Glutamatergic neuron (in vitro differentiated cells): ENCODE measurements around the gene JOSD1. TPM values are rescaled to one million over a fixed set of nuclear protein-coding genes. Genes with fewer than 3 reads are reported as not detected.

Experiments
- DNase-seq: peaks from one replicate; pipeline ENCODE4 v3.0.0; 2022
- H3K27ac Mint-ChIP-seq: one replicate; pipeline ENCODE4 v1.8.0; 2020; ENCODE audit warnings: mild to moderate bottlenecking, mixed read lengths, inconsistent platforms; ENCODE audit not compliant: unreplicated experiment
- H3K27me3 Mint-ChIP-seq: one replicate; pipeline ENCODE4 v1.8.0; 2020; ENCODE audit warnings: mild to moderate bottlenecking, moderate library complexity, mixed read lengths, inconsistent platforms; ENCODE audit not compliant: unreplicated experiment
- H3K36me3 Mint-ChIP-seq: one replicate; pipeline ENCODE4 v1.8.0; 2020; ENCODE audit warnings: mild to moderate bottlenecking, mixed read lengths, inconsistent platforms; ENCODE audit not compliant: unreplicated experiment
- H3K4me1 Mint-ChIP-seq: one replicate; pipeline ENCODE4 v1.8.0; 2020; ENCODE audit warnings: mild to moderate bottlenecking, low read depth, mixed read lengths, inconsistent platforms; ENCODE audit not compliant: unreplicated experiment
- H3K4me3 Mint-ChIP-seq: one replicate; pipeline ENCODE4 v1.8.0; 2020; ENCODE audit warnings: mild to moderate bottlenecking, mixed read lengths, inconsistent platforms; ENCODE audit not compliant: unreplicated experiment
- H3K9me3 Mint-ChIP-seq: one replicate; pipeline ENCODE4 v1.8.0; 2020; ENCODE audit warnings: mild to moderate bottlenecking, moderate library complexity, mixed read lengths, inconsistent platforms; ENCODE audit not compliant: unreplicated experiment
- CTCF ChIP-seq: fragments of 200-600 bp; sonication (generic); IDR thresholded peaks from one replicate; pipeline ENCODE4 v1.5.0; 2021; ENCODE audit not compliant: partially characterized antibody, unreplicated experiment
- total RNA-seq: library from RNA; stranded (reverse); fragmentation: NEBNext Ultra II Directional; extraction: Animal tissue kit (Norgen Biotek cat#: 25700); gene quantifications from one replicate; pipeline ENCODE4 v1.2.1, GENCODE V29; 2021; ENCODE audit not compliant: unreplicated experiment

JOSD1 gene
- total RNA-seq, 1 donor from 2014 or later, result 51.0 TPM

GRCh38 chr22:38740116-38740723 is 39.5 kb upstream of the JOSD1 start:
- Mint-ChIP-seq H3K36me3 (no peaks in the 10 kb centered on the region), H3K27me3 (peaks cover 14% of the 10 kb centered on the region), H3K27ac (no peak overlapping the region), H3K4me3 (no peak overlapping the region), H3K4me1 (peaks cover 9% of the 10 kb centered on the region), H3K9me3 (peaks cover 8% of the 10 kb centered on the region)
- no peak for TF ChIP-seq CTCF
- DNase-seq, result no peak

- no peak for DNase-seq
- Mint-ChIP-seq H3K4me1 (peaks cover 10% of the 10 kb centered on the region), H3K27ac (no peak overlapping the region), H3K36me3 (no peaks in the 10 kb centered on the region), H3K27me3 (peaks cover 10% of the 10 kb centered on the region), H3K9me3 (peaks cover 8% of the 10 kb centered on the region), H3K4me3 (no peak overlapping the region)
- TF ChIP-seq CTCF, result no peak
Observed at GRCh38 chr22:38739300-38740055, 38.7 kb upstream of the JOSD1 start.

GRCh38 chr22:38738475-38739070 is 37.8 kb upstream of the JOSD1 start:
- Mint-ChIP-seq H3K27ac (no peak overlapping the region), H3K36me3 (no peaks in the 10 kb centered on the region), H3K4me1 (peaks cover 14% of the 10 kb centered on the region), H3K4me3 (no peak overlapping the region), H3K9me3 (peaks cover 12% of the 10 kb centered on the region), H3K27me3 (peaks cover 10% of the 10 kb centered on the region)
- no peak for DNase-seq
- TF ChIP-seq CTCF, result no peak

GRCh38 chr22:38737302-38738060 is 36.7 kb upstream of the JOSD1 start:
- Mint-ChIP-seq H3K36me3 (no peaks in the 10 kb centered on the region), H3K9me3 (peaks cover 14% of the 10 kb centered on the region), H3K27ac (no peak overlapping the region), H3K27me3 (peaks cover 10% of the 10 kb centered on the region), H3K4me1 (peaks cover 18% of the 10 kb centered on the region), H3K4me3 (peak overlapping the region; percentile 54)
- no peak for DNase-seq
- TF ChIP-seq CTCF, result no peak

- Mint-ChIP-seq H3K4me1 (peaks cover 16% of the 10 kb centered on the region), H3K4me3 (no peak overlapping the region), H3K36me3 (no peaks in the 10 kb centered on the region), H3K27ac (no peak overlapping the region), H3K27me3 (peaks cover 10% of the 10 kb centered on the region), H3K9me3 (peaks cover 14% of the 10 kb centered on the region)
- no peak for DNase-seq
- no peak for TF ChIP-seq CTCF
Observed at GRCh38 chr22:38736257-38736570, 35.5 kb upstream of the JOSD1 start.
